K562 (cell line): ENCODE results near the gene INSR. TPM values are rescaled to one million over a fixed set of nuclear protein-coding genes. Genes with fewer than 3 reads are reported as not detected.

Experiments used
- BCOR ChIP-seq: fragments of 450-650 bp; IDR thresholded peaks from 2 replicates; pipeline ENCODE4 v1.6.1; 2016
- BRD9 ChIP-seq: fragments of 450-650 bp; IDR thresholded peaks from 2 replicates; pipeline ENCODE4 v1.6.1; 2018; ENCODE audit warnings: low read depth; ENCODE audit not compliant: partially characterized antibody
- CAMTA2 ChIP-seq: fragments of 250-450 bp; sonication (Bioruptor Pico); conservative IDR thresholded peaks from 2 replicates; pipeline ENCODE4 v1.5.1; 2022
- CGGBP1 ChIP-seq: fragments of 250-450 bp; sonication (Bioruptor Pico); IDR thresholded peaks from 2 replicates; pipeline ENCODE4 v1.9.0; 2021; ENCODE audit warnings: mild to moderate bottlenecking
- EHMT2 ChIP-seq: fragments of 450-650 bp; IDR thresholded peaks from 2 replicates; pipeline ENCODE4 v1.6.1; 2018; ENCODE audit warnings: antibody characterized with exemption
- EWSR1 ChIP-seq: fragments of 450-650 bp; IDR thresholded peaks from 2 replicates; pipeline ENCODE4 v1.6.1; 2018; ENCODE audit warnings: borderline replicate concordance, mild to moderate bottlenecking, low read depth, moderate library complexity; ENCODE audit not compliant: partially characterized antibody
- FOXA1 ChIP-seq: fragments of 450-650 bp; IDR thresholded peaks from 2 replicates; pipeline ENCODE4 v1.6.1; 2016; ENCODE audit warnings: mild to moderate bottlenecking, borderline replicate concordance
- GABPB1 ChIP-seq: sonication (generic); formaldehyde crosslinking; IDR thresholded peaks from 2 replicates; pipeline ENCODE4 v1.8.0; 2022; ENCODE audit warnings: mild to moderate bottlenecking, missing genetic modification reagents
- HBP1 ChIP-seq: fragments of 450-650 bp; formaldehyde crosslinking; IDR thresholded peaks from 2 replicates; pipeline ENCODE4 v1.4.0; 2022; ENCODE audit warnings: missing genetic modification characterization
- MAFG ChIP-seq: fragments of 450-650 bp; conservative IDR thresholded peaks from 2 replicates; pipeline ENCODE4 v1.6.1; 2016; ENCODE audit warnings: missing genetic modification characterization, missing compliant biosample characterization
- PTBP1 ChIP-seq: fragments of 200-400 bp; formaldehyde crosslinking; IDR thresholded peaks from 2 replicates; pipeline ENCODE4 v1.6.1; 2017; ENCODE audit warnings: low read depth, low read length
- SETDB1 ChIP-seq: IDR thresholded peaks from one replicate; pipeline ENCODE4 v1.6.1; 2012; ENCODE audit warnings: low read length, control low read depth, inconsistent platforms
- SMARCA4 ChIP-seq: fragments of 450-650 bp; IDR thresholded peaks from 2 replicates; pipeline ENCODE4 v1.6.1; 2016
- STAT5B ChIP-seq: fragments of 250-450 bp; sonication (Bioruptor Pico); IDR thresholded peaks from 2 replicates; pipeline ENCODE4 v1.8.0; 2021; ENCODE audit warnings: mild to moderate bottlenecking, inconsistent platforms
- TCF7 ChIP-seq: sonication (generic); IDR thresholded peaks from 2 replicates; pipeline ENCODE4 v1.6.1; 2016; ENCODE audit warnings: antibody characterized with exemption, borderline replicate concordance
- TSC22D4 ChIP-seq: fragments of 450-650 bp; IDR thresholded peaks from 2 replicates; pipeline ENCODE4 v1.6.1; 2016; ENCODE audit warnings: missing genetic modification characterization, missing biosample characterization, control low read depth
- U2AF2 ChIP-seq: fragments of 200-400 bp; formaldehyde crosslinking; optimal IDR thresholded peaks from 2 replicates; pipeline ENCODE3; 2017; ENCODE audit warnings: low read depth, mild to moderate bottlenecking, low read length
- YBX1 ChIP-seq: fragments of 450-650 bp; IDR thresholded peaks from 2 replicates; pipeline ENCODE4 v1.7.1; 2016; ENCODE audit warnings: mild to moderate bottlenecking
- ZNF311 ChIP-seq: fragments of 250-450 bp; sonication (Bioruptor Pico); IDR thresholded peaks from 2 replicates; pipeline ENCODE4 v1.4.0; 2020; ENCODE audit warnings: mild to moderate bottlenecking, moderate library complexity
- ZNF398 ChIP-seq: fragments of 250-450 bp; sonication (Bioruptor Pico); IDR thresholded peaks from 2 replicates; pipeline ENCODE4 v1.8.0; 2021; ENCODE audit warnings: moderate library complexity, mild to moderate bottlenecking, inconsistent platforms
- ZNF551 ChIP-seq: fragments of 250-450 bp; sonication (Bioruptor Pico); IDR thresholded peaks from 2 replicates; pipeline ENCODE4 v1.5.0; 2021; ENCODE audit warnings: mild to moderate bottlenecking, moderate library complexity
- ZNF740 ChIP-seq, 3 experiments: fragments of 200-800 bp in 1 of 3; sonication (Bioruptor generic) in 1 of 3; sonication (generic) in 1 of 3; formaldehyde crosslinking in 1 of 3; IDR thresholded peaks; 2 replicates each; pipeline versions ENCODE4 v1.6.1 to v1.8.0; 2016 to 2022; ENCODE audit warnings: mild to moderate bottlenecking in 2 of 3, missing compliant biosample characterization in 2 of 3, missing genetic modification characterization in 2 of 3, missing genetic modification reagents in 1 of 3
- polyA plus RNA-seq, 8 experiments: library from polyadenylated mRNA; depleted of rRNA in 4 of 8; stranded (reverse) in 5 of 8; unstranded in 3 of 8; fragments of >200 nt; fragmentation: Nextera tagmentation in 2 of 8; fragmentation: Illumina TruSeq in 1 of 8; extraction: Ambion mirVana in 2 of 8; extraction: Trizol in 1 of 8; gene quantifications; 2 replicates each; pipeline versions ENCODE4 v1.2.1 to v1.2.3, GENCODE V29; 2011 to 2014; ENCODE audit warnings: inconsistent platforms in 1 of 8, missing spikeins in 1 of 8
- total RNA-seq, 7 experiments: library from RNA; depleted of rRNA in 6 of 7; stranded (reverse); fragments of >200 nt in 6 of 7; fragmentation: Illumina TruSeq in 2 of 7; extraction: Trizol in 2 of 7; gene quantifications; 2 replicates each; pipeline versions ENCODE4 v1.2.1 to v1.2.3, GENCODE V29; 2011 to 2021; ENCODE audit warnings: low replicate concordance in 1 of 7
- TF ChIP-seq, protein P1 (sequence below): IDR thresholded peaks from 3 replicates; pipeline ENCODE4 v1.6.1; 2011; ENCODE audit warnings: borderline replicate concordance, mild to moderate bottlenecking; ENCODE audit not compliant: insufficient read length, insufficient read depth

Gene INSR
- total and polyA plus RNA-seq, 9 of the 15 experiments (the other 6 are each of a cell fraction or from before 2014, with no cell fraction given), result 0.04 to 0.88 (median 0.41) TPM

GRCh38 chr19:7069042-7069903 is 224.9 kb downstream of the INSR start, which contains the start of gene ZNF557 (continued):
- TF ChIP-seq MAFG (tag), result no peak
- TF ChIP-seq TCF7, result no peak
- TF ChIP-seq YBX1, result no peak
- no peak for TF ChIP-seq BCOR
- TF ChIP-seq BRD9, result no peak
- no peak for TF ChIP-seq EHMT2
- TF ChIP-seq SMARCA4, result no peak
- TF ChIP-seq FOXA1, result no peak
- no peak for TF ChIP-seq PTBP1
- TF ChIP-seq ZNF740 (CRISPR knock-in tag; IDR thresholded peaks at IDR 0.05), result no peak
- no peak for TF ChIP-seq ZNF740 (tag; IDR thresholded peaks at IDR 0.05)
- no peak for TF ChIP-seq ZNF398 (CRISPR knock-in tag)
- TF ChIP-seq SETDB1, result no peak
- no peak for TF ChIP-seq ZNF311 (CRISPR knock-in tag)
- TF ChIP-seq STAT5B (CRISPR knock-in tag), result no peak
- no peak for TF ChIP-seq U2AF2
- peak; percentile 92 for TF ChIP-seq GABPB1 (CRISPR knock-in tag)
- TF ChIP-seq CGGBP1 (CRISPR knock-in tag), result no peak
- no peak for TF ChIP-seq HBP1 (CRISPR knock-in tag)
- TF ChIP-seq TSC22D4, result no peak
- TF ChIP-seq CAMTA2 (CRISPR knock-in tag), result no peak
- TF ChIP-seq, protein P1, sequence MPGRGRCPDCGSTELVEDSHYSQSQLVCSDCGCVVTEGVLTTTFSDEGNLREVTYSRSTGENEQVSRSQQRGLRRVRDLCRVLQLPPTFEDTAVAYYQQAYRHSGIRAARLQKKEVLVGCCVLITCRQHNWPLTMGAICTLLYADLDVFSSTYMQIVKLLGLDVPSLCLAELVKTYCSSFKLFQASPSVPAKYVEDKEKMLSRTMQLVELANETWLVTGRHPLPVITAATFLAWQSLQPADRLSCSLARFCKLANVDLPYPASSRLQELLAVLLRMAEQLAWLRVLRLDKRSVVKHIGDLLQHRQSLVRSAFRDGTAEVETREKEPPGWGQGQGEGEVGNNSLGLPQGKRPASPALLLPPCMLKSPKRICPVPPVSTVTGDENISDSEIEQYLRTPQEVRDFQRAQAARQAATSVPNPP, result no peak
- TF ChIP-seq ZNF551, result no peak
- no peak for TF ChIP-seq EWSR1
